Lung (tissue), 12 donors: Measurements from ENCODE around the gene APBA2. TPM values are rescaled to one million over a fixed set of nuclear protein-coding genes. Genes with fewer than 3 reads are reported as not detected.

Experiments
- ATAC-seq: fragments of 200-7000 bp; cut with Tn5 transposase; one replicate; pipeline ENCODE4 v1.9.1; 2020; ENCODE audit warnings: moderate number of reproducible peaks; ENCODE audit not compliant: insufficient read depth, low FRiP score
- DNase-seq, 3 donors: peaks; one replicate each; pipeline ENCODE4 v3.0.0-alpha.2; 2013 to 2017
- H3K27ac ChIP-seq, 2 donors: one replicate each; pipeline ENCODE4 v1.5.1; 2013; ENCODE audit warnings: mild to moderate bottlenecking in 2 of 2, moderate library complexity in 2 of 2, control low read depth in 1 of 2, inconsistent platforms in 1 of 2, low read depth in 1 of 2, low read length in 1 of 2
- H3K27me3 ChIP-seq, 3 donors: one replicate each; pipeline ENCODE4 v1.5.1; 2013; ENCODE audit warnings: low read length in 2 of 3; ENCODE audit not compliant: control insufficient read depth in 3 of 3, insufficient read depth in 3 of 3
- H3K36me3 ChIP-seq, 4 donors: one replicate each; pipeline ENCODE4 v1.5.1; 2013; ENCODE audit warnings: low read length in 4 of 4, mild to moderate bottlenecking in 1 of 4, moderate library complexity in 1 of 4; ENCODE audit not compliant: control insufficient read depth in 4 of 4, insufficient read depth in 4 of 4
- H3K4me1 ChIP-seq, 5 donors: one replicate each; pipeline ENCODE4 v1.5.1; 2013; ENCODE audit warnings: low read length in 5 of 5, mild to moderate bottlenecking in 2 of 5, moderate library complexity in 1 of 5; ENCODE audit not compliant: control insufficient read depth in 5 of 5, insufficient read depth in 5 of 5
- H3K4me3 ChIP-seq: one replicate; pipeline ENCODE4 v1.5.1; 2013; ENCODE audit warnings: mild to moderate bottlenecking, control low read depth, moderate library complexity
- H3K9ac ChIP-seq, 2 donors: one replicate each; pipeline ENCODE4 v1.5.1; 2013; ENCODE audit warnings: low read length in 2 of 2, control low read depth in 1 of 2; ENCODE audit not compliant: insufficient read depth in 1 of 2
- H3K9me3 ChIP-seq, 4 donors: one replicate each; pipeline ENCODE4 v1.5.1; 2013; ENCODE audit warnings: low read length in 3 of 4, mild to moderate bottlenecking in 1 of 4, moderate library complexity in 1 of 4; ENCODE audit not compliant: control insufficient read depth in 4 of 4, insufficient read depth in 3 of 4
- WGBS, 2 donors: extraction: QIAGEN DNeasy Blood & Tissue Kit; methylation state at CpG; one replicate each; pipeline ENCODE4 v1.1.7; 2013; 5-methylcytosine and 5-hydroxymethylcytosine counted together
- polyA plus RNA-seq, 2 donors: library from polyadenylated mRNA; stranded (reverse); fragments of 200-250 nt; gene quantifications; one replicate each; pipeline ENCODE4 v1.2.1, GENCODE V29; 2013
- total RNA-seq, 2 donors: library from RNA; depleted of rRNA in 1 of 2; stranded (reverse); fragments of >200 nt in 1 of 2; gene quantifications; one replicate each; pipeline ENCODE4 v1.2.1, GENCODE V29; 2014 to 2021
- TF ChIP-seq, protein P1 (sequence below): IDR thresholded peaks from 2 replicates; pipeline ENCODE4 v1.5.1; 2012; ENCODE audit warnings: mild to moderate bottlenecking; ENCODE audit errors: control extremely low read depth, extremely low read depth
- donor health status: control.
- donor health status: control.
- donor health status: Bipolar disorder and iron deficiency.
- donor health status: healthy.
- donor health status: DM: yes; HTN: yes; CAD: no.

Gene APBA2
- total and polyA plus RNA-seq, 4 donors, result 1.6 to 18.3 (median 4.5) TPM

DNA sequence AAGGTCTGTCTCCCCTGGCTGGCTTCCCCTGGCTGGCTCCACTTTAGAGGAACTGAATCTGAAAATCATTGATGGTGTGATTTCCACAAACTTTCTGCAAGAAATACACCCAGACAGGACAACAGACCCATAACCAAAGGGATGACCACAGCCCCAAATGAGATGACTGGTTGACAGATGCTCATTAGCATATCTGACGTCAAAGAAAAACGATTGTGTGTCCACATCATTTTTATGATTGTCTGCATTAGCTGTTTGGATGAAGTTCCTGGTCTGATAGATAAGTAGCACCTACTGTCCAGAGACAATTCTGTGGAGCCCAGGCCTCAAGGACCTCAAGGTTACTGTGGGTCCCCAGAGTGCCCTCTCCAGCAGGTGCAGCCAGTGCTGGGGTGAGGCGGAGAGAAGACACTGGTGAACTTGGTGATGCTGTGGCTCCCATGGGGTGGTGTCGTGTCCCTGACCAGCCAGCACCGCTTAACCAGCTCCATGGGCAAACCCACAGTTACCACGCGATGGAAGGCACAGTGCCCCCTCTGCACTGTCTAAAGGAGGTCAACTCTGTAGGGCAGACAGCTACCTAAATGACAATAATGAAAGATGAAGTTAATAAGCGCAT is 256.5 kb downstream of the APBA2 start:
- no peaks in the 10 kb centered on the region for H3K9me3 ChIP-seq
- H3K4me3 ChIP-seq, result no peak overlapping the region
- no peak for DNase-seq
- H3K36me3 ChIP-seq, result no peaks in the 10 kb centered on the region
- H3K9ac ChIP-seq, result no peak overlapping the region
- peaks cover 0 to 22% (median 0%) of the 10 kb centered on the region in 3 donors for H3K27me3 ChIP-seq
- H3K27ac ChIP-seq, result no peak overlapping the region
- TF ChIP-seq, protein P1, sequence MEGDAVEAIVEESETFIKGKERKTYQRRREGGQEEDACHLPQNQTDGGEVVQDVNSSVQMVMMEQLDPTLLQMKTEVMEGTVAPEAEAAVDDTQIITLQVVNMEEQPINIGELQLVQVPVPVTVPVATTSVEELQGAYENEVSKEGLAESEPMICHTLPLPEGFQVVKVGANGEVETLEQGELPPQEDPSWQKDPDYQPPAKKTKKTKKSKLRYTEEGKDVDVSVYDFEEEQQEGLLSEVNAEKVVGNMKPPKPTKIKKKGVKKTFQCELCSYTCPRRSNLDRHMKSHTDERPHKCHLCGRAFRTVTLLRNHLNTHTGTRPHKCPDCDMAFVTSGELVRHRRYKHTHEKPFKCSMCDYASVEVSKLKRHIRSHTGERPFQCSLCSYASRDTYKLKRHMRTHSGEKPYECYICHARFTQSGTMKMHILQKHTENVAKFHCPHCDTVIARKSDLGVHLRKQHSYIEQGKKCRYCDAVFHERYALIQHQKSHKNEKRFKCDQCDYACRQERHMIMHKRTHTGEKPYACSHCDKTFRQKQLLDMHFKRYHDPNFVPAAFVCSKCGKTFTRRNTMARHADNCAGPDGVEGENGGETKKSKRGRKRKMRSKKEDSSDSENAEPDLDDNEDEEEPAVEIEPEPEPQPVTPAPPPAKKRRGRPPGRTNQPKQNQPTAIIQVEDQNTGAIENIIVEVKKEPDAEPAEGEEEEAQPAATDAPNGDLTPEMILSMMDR, result no peak
- peaks cover 0 to 7% (median 0%) of the 10 kb centered on the region in 5 donors for H3K4me1 ChIP-seq
- 88 to 94% methylated on average over 8 of the region's 8 CpGs for WGBS, 2 donors
- ATAC-seq, result no peak

DNA sequence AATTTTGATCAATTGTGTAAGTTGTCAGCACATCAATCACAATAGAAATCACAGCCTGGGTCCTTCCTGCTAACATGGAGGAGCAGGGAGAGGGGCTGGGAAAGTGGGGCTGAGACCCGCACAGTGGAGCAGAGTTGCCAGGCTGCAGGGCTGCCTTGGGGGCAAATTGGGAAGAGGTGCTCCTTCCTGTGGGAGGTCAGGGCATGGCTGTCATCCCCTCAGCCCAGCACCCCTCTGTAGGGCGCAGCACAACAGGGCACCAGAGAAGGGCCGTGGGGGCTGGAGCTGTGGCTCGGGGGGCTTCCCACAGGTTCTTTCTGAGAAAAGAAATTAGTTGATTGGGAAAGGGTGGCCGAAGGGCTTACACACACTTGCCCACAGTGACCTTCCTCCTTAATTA is 257.5 kb downstream of the APBA2 start:
- H3K9me3 ChIP-seq, result no peaks in the 10 kb centered on the region
- WGBS, 2 donors, result 91 to 97% methylated on average over 5 of the region's 5 CpGs
- no peaks in the 10 kb centered on the region for H3K36me3 ChIP-seq
- peaks cover 0 to 21% (median 0%) of the 10 kb centered on the region in 3 donors for H3K27me3 ChIP-seq
- no peak for ATAC-seq
- peaks cover 0 to 7% (median 0%) of the 10 kb centered on the region in 5 donors for H3K4me1 ChIP-seq
- no peak for DNase-seq
- TF ChIP-seq, protein P1, result no peak
- no peak overlapping the region for H3K27ac ChIP-seq
- no peak overlapping the region for H3K9ac ChIP-seq
- H3K4me3 ChIP-seq, result no peak overlapping the region

DNA sequence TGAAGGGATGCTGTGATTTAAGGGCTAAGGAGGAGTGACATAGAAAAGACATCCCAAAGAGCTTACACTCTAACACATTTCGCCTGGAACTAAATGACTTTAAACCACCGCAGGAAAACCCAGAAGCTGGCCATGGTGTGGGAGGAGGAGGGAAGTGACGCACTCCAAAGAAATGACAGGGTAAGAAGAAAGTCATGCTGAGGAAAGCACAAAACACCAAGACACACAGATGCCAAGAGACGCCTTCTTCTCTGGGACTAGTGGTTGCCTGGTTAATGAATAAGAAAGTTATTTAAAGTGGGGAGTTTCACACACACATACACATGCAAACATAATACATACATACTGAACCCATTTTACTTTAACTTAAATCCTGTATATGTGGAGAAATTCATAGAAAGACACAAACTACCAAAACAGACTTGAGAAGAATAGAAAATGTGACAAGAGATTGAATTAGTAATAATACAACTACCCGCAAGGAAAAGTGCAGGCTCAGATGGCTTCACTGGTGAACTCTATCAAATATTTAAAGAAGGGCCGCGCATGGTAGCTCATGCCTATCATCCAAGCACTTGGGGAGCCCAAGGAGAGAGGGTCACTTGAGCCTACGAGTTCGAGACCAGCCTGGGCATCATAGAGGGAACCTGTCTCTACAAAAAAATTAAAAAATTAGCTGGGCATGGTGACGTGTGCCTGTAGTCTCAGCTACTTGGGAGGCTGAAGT is 258.3 kb downstream of the APBA2 start:
- DNase-seq, result no peak
- WGBS, 2 donors, result 91 to 93% methylated on average over 10 of the region's 10 CpGs
- H3K27ac ChIP-seq, result no peak overlapping the region

More for the DNA sequence above, 258.3 kb downstream of the APBA2 start:
- H3K36me3 ChIP-seq, result no peaks in the 10 kb centered on the region
- peaks cover 0 to 7% (median 0%) of the 10 kb centered on the region in 5 donors for H3K4me1 ChIP-seq
- TF ChIP-seq, protein P1, result no peak
- no peak for ATAC-seq
- H3K27me3 ChIP-seq, result peaks cover 0 to 15% (median 0%) of the 10 kb centered on the region in 3 donors
- no peaks in the 10 kb centered on the region for H3K9me3 ChIP-seq
- no peak overlapping the region for H3K4me3 ChIP-seq
- no peak overlapping the region for H3K9ac ChIP-seq
